22Rv1 (cell line): ENCODE results near the gene USP6.

Experiments used
- H3K27ac ChIP-seq: fragments of 450-650 bp; 2 replicates; pipeline ENCODE4 v1.5.1; 2017
- ZFX ChIP-seq: fragments of 450-650 bp; IDR thresholded peaks from 2 replicates; pipeline ENCODE4 v1.6.1; 2017; ENCODE audit warnings: antibody characterized with exemption, borderline replicate concordance
- TF ChIP-seq, protein P1 (sequence below): fragments of 450-650 bp; IDR thresholded peaks from 2 replicates; pipeline ENCODE4 v1.5.1; 2017; ENCODE audit warnings: mild to moderate bottlenecking

The USP6 gene

DNA sequence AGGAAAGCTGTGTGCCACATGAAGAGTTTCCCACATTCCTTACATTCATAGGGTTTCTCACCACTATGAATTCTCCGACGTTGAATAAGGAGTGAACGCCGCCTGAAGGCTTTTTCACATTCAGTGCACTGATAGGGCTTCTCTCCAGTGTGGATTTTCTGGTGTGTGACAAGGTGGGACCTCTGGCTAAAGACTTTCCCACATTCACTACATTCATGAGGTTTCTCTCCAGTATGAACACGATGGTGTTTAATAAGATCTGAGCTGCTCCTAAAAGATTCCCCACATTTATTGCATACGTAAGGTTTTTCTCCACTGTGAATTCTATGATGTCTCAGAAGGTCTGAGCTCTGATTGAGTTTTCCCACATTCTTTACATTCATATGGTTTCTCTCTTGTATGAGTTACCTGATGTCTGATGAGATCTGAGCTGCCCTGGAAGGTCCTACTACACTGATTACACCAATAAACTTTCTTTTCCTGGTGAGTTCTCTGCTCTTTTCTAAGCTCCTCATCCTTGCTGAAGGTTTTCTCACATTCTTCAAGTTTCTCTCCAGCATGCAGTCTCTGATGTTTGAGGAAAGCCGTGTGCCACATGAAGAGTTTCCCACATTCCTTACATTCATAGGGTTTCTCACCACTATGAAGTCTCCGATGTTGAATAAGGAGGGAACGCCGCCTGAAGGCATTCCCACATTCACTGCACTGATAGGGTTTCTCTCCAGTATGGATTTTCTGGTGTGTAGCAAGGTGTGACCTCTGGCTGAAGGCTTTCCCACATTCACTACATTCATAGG is 65.9 kb downstream of the USP6 start:
- no peak for TF ChIP-seq ZFX
- TF ChIP-seq, protein P1, sequence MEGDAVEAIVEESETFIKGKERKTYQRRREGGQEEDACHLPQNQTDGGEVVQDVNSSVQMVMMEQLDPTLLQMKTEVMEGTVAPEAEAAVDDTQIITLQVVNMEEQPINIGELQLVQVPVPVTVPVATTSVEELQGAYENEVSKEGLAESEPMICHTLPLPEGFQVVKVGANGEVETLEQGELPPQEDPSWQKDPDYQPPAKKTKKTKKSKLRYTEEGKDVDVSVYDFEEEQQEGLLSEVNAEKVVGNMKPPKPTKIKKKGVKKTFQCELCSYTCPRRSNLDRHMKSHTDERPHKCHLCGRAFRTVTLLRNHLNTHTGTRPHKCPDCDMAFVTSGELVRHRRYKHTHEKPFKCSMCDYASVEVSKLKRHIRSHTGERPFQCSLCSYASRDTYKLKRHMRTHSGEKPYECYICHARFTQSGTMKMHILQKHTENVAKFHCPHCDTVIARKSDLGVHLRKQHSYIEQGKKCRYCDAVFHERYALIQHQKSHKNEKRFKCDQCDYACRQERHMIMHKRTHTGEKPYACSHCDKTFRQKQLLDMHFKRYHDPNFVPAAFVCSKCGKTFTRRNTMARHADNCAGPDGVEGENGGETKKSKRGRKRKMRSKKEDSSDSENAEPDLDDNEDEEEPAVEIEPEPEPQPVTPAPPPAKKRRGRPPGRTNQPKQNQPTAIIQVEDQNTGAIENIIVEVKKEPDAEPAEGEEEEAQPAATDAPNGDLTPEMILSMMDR = no peak
- no peak overlapping the region for H3K27ac ChIP-seq

DNA sequence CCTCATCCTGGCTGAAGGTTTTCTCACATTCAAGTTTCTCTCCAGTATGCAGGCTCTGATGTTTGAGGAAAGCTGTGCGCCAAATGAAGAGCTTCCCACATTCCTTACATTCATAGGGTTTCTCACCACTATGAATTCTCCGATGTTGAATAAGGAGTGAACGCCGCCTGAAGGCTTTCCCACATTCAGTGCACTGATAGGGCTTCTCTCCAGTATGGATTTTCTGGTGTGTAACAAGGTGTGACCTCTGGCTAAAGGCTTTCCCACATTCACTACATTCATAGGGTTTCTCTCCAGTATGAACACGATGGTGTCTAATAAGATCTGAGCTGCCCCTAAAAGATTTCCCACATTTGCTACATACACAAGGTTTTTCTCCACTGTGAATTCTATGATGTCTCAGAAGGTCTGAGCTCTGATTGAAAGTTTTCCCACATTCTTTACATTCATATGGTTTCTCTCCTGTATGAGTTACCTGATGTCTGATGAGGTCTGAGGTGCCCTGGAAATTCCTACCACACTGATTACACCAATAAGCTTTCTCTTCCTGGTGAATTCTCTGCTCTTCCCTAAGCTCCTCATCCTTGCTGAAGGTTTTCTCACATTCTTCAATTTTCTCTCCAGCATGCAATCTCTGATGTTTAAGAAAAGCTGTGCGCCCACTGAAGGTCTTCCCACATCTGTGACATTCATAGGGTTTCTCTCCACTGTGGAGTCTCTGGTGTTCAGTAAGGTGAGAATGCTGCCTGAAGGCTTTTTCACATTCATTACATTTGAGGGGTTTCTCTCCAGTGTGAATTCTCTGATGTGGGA is 67.0 kb downstream of the USP6 start:
- H3K27ac ChIP-seq = no peak overlapping the region
- no peak for TF ChIP-seq ZFX
- TF ChIP-seq, protein P1 = no peak

DNA sequence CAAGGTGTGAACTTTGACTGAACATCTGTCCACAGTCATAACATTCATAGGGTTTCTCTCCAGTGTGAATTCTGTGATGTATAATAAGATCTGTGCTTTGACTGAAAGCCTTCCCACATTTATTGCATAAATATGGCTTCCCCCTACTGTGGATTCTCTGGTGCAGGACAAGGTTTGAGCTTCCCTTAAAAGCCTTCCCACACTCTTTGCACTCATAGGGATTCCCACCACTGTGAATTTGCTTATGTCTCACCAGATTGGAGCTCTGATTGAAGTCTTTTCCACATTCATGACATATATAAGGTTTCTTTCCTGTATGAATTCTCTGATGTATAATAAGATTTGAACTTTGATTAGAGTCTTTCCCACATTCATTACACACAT is 67.6 kb downstream of the USP6 start:
- TF ChIP-seq, protein P1 = no peak
- no peak for TF ChIP-seq ZFX
- H3K27ac ChIP-seq = no peak overlapping the region

DNA sequence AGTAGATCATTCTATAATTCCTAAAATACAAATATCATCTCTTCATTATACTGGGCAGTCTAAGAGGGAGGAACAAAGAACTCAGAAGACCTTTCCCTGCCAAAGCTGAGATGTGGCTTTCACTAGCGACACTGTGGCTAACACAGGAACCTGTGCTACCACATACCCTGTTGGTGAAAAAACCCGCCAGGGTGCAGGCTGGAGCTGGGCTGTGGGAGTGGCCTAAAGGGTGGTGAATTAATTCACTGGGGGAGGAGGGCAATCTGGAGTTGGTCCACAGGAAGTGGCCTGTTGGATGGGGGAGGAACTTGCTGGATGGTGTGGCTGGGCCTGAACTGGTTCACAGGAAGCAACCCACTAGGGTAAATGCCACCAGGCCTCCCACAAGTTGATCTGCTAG is 68.5 kb downstream of the USP6 start:
- TF ChIP-seq, protein P1 = no peak
- TF ChIP-seq ZFX = no peak
- no peak overlapping the region for H3K27ac ChIP-seq

DNA sequence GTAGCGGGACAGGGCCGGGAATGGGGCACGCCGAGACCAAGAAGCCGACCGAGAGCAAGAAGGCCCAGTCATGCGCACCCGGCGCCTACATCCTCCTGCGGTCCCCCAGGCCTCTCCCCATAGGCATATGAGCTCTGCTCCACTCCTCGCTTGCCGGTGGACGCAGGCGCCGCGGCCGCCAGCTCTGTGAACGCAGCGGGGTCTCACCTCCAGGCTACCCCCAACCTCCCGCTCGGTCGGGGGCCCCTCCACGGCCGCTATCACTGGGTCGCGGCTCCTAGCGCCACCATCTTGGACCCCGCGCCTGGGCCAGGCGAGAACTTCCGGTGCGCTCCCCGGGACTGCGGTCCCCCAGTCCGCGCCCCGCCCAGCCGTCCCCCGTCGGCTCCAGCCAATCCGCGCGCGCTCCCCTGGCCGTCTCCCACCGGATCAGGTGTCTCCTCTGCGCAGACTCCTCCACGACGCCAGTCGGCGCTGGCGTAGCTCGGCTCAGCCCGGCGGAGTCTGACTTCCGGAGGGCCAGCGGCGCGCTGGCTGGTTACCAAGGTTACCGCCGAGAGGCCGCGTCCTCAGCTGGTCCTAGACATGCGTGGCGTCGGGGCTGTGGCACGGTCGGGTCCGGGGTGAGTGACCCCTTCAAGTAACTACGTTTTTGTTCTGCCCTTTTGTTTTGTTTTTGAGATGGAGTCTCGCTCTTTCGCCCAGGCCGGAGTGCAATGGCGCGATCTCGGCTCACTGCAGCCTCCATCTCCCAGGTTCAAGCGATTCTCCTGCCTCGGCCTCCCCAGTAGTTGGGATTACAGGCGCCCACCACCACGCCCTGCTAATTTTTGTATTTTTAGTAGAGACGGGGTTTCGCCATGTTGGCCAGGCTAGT is 75.9 kb downstream of the USP6 start, which contains the start of gene ZNF594:
Gene ZNF594 (minus strand): TSS at position 328 of the 877 bp plus-strand sequence. CDS start 7,612 bp downstream, outside the sequence.
- TF ChIP-seq, protein P1 = peak; percentile 95
- TF ChIP-seq ZFX = no peak
- H3K27ac ChIP-seq = peak within 1 kb of the TSS; percentile 52

DNA sequence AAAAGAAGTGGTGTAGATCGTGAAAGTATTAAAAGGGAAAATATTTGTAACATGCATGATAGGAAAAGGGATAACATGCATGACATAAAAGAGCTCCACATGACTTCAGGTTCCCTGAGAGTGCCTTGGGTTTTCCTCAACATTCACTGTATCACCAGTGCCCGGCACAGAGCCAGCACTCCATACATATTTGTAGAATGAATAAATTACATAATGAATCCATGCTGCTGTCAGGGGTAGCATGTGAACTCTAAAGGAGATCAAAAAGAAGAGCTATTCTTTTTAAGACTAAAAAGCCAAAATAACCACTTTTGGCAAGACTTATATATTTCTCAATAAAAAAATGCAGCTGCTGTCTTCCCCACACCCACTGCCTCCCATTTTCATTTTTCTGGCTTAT is 78.5 kb downstream of the USP6 start:
- TF ChIP-seq, protein P1 = no peak
- no peak for TF ChIP-seq ZFX
- H3K27ac ChIP-seq = no peak overlapping the region
